HL-60 (cell line): ENCODE measurements around the gene SMTNL2.

Source experiments
- DNase-seq, 2 experiments: peaks; one replicate each; pipeline ENCODE4 v3.0.0-alpha.2; 2010 to 2020; ENCODE audit warnings: low read depth in 1 of 2, low spot score in 1 of 2
- H3K27ac ChIP-seq: fragments of 250-450 bp; sonication (Bioruptor Pico); replicated peaks from 2 replicates; pipeline ENCODE4 v1.5.1; 2020; ENCODE audit warnings: mild to moderate bottlenecking, moderate library complexity
- H3K27me3 ChIP-seq: fragments of 250-450 bp; sonication (Bioruptor Pico); 2 replicates; pipeline ENCODE4 v1.5.1; 2021; ENCODE audit warnings: mild to moderate bottlenecking, moderate library complexity; ENCODE audit not compliant: insufficient read depth, poor library complexity, severe bottlenecking
- H3K4me3 ChIP-seq: replicated peaks from 2 replicates; pipeline ENCODE4 v1.5.1; 2011; ENCODE audit warnings: mild to moderate bottlenecking, control low read depth, low read length; ENCODE audit not compliant: insufficient read depth
- CTCF ChIP-seq: IDR thresholded peaks from one replicate; pipeline ENCODE4 v1.5.1; 2011; ENCODE audit warnings: low read length, control low read depth, inconsistent platforms; ENCODE audit not compliant: insufficient read depth
- GABPA ChIP-seq: IDR thresholded peaks from 2 replicates; pipeline ENCODE4 v1.6.1; 2012; ENCODE audit warnings: low read depth
- POLR2AphosphoS5 ChIP-seq: IDR thresholded peaks from 2 replicates; pipeline ENCODE4 v1.6.1; 2012; ENCODE audit warnings: low read depth
- REST ChIP-seq: IDR thresholded peaks from 2 replicates; pipeline ENCODE4 v1.6.1; 2012; ENCODE audit warnings: low read depth; ENCODE audit not compliant: insufficient replicate concordance
- SPI1 ChIP-seq: IDR thresholded peaks from 2 replicates; pipeline ENCODE4 v1.6.1; 2012; ENCODE audit warnings: low read depth, mild to moderate bottlenecking, borderline replicate concordance

The SMTNL2 gene

GRCh38 chr17:4539025-4539424, 45.3 kb upstream of the SMTNL2 start:
- H3K27ac ChIP-seq = no peak overlapping the region

GRCh38 chr17:4539576-4540223, 44.6 kb upstream of the SMTNL2 start:
- no peak for DNase-seq
- H3K4me3 ChIP-seq = no peak overlapping the region
- H3K27ac ChIP-seq = no peak overlapping the region
- H3K27me3 ChIP-seq = no peaks in the 10 kb centered on the region
- TF ChIP-seq GABPA = no peak
- TF ChIP-seq SPI1 = no peak
- TF ChIP-seq CTCF = no peak
- TF ChIP-seq POLR2AphosphoS5 = no peak
- no peak for TF ChIP-seq REST

More at GRCh38 chr17:4539025-4539424, 45.3 kb upstream of the SMTNL2 start:
- TF ChIP-seq REST (no peak), SPI1 (no peak), CTCF (no peak), GABPA (no peak), POLR2AphosphoS5 (no peak)
- H3K4me3 ChIP-seq = no peak overlapping the region
- DNase-seq = no peak
- no peaks in the 10 kb centered on the region for H3K27me3 ChIP-seq

GRCh38 chr17:4540224-4540651, 44.1 kb upstream of the SMTNL2 start:
- TF ChIP-seq CTCF (no peak), GABPA (no peak), SPI1 (no peak)
- H3K27ac ChIP-seq = no peak overlapping the region
- no peaks in the 10 kb centered on the region for H3K27me3 ChIP-seq
- DNase-seq = no peak
- H3K4me3 ChIP-seq = no peak overlapping the region
